Vagina (tissue), 2 donors: Measurements from ENCODE around the gene TBX18.

ENCODE experiments used
- POLR2A ChIP-seq, 2 donors: fragments of 450-650 bp; IDR thresholded peaks; one replicate each; pipeline ENCODE4 v1.6.1; 2017; ENCODE audit warnings: antibody characterized with exemption in 2 of 2, mild to moderate bottlenecking in 2 of 2, moderate library complexity in 2 of 2
- POLR2AphosphoS5 ChIP-seq, 2 donors: sonication (generic); formaldehyde crosslinking; IDR thresholded peaks; one replicate each; pipeline ENCODE4 v1.9.0; 2017; ENCODE audit warnings: antibody characterized with exemption in 2 of 2, mild to moderate bottlenecking in 2 of 2, low read depth in 1 of 2; ENCODE audit not compliant: insufficient read depth in 1 of 2
- TF ChIP-seq, protein P1 (sequence below), 3 experiments: fragments of 450-650 bp in 2 of 3; fragments of 200-600 bp in 1 of 3; sonication (generic) in 1 of 3; IDR thresholded peaks; one replicate each; pipeline ENCODE4 v1.5.1; 2017 to 2019; ENCODE audit warnings: antibody characterized with exemption in 3 of 3, mild to moderate bottlenecking in 2 of 3, moderate library complexity in 2 of 3

DNA sequence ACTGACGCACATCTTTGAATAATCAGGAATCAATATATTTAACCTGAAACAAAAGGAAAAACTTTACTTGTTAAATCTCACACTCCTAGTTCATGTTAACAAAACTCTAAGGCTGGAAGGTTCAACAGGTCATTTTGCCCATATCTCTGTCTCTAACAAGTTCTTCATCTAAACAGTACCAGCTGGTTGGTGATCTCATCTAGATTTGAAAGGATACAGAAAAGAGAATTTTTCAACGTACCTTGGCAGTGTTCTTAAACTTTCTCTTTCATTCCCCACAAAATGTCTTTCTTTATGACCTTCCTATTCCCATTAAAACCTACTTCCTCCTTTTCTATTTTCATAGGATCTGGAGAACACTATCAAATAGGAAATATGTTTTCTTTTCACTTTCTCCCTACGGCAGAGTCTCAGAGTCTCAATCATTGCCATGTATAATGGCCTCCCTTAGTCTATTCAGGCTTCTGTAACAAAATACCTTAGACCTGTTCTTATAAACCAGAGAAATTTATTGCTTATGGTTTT lies 111.3 kb downstream of the TBX18 start:
- TF ChIP-seq POLR2AphosphoS5 (IDR thresholded peaks at IDR 0.05; ENCODE audit: insufficient read depth in 1 of 2, low read depth in 1 of 2): no peak
- TF ChIP-seq, protein P1, sequence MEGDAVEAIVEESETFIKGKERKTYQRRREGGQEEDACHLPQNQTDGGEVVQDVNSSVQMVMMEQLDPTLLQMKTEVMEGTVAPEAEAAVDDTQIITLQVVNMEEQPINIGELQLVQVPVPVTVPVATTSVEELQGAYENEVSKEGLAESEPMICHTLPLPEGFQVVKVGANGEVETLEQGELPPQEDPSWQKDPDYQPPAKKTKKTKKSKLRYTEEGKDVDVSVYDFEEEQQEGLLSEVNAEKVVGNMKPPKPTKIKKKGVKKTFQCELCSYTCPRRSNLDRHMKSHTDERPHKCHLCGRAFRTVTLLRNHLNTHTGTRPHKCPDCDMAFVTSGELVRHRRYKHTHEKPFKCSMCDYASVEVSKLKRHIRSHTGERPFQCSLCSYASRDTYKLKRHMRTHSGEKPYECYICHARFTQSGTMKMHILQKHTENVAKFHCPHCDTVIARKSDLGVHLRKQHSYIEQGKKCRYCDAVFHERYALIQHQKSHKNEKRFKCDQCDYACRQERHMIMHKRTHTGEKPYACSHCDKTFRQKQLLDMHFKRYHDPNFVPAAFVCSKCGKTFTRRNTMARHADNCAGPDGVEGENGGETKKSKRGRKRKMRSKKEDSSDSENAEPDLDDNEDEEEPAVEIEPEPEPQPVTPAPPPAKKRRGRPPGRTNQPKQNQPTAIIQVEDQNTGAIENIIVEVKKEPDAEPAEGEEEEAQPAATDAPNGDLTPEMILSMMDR (IDR thresholded peaks at IDR 0.05): no peak
- no peak for TF ChIP-seq POLR2A (IDR thresholded peaks at IDR 0.05)
